ENCODE measurements around the gene MKRN2.

Gene MKRN2

GRCh38 chr3:12591456-12591855, 34.6 kb downstream of the MKRN2 start:
- no peak overlapping the region for H3K4me3 ChIP-seq (ENCODE audit: low read length)
- peaks cover 97% of the 10 kb centered on the region for H3K36me3 ChIP-seq (ENCODE audit: insufficient read depth, low read depth, low read length)
- H3K27me3 ChIP-seq (ENCODE audit: insufficient read depth, low read length), result no peaks in the 10 kb centered on the region
- no peak overlapping the region for H3K9ac ChIP-seq (ENCODE audit: low read depth, low read length)
- no peak overlapping the region for H3K27ac ChIP-seq (ENCODE audit: low read length)
- no peaks in the 10 kb centered on the region for H3K4me1 ChIP-seq (ENCODE audit: insufficient read depth, low read length)
- no peaks in the 10 kb centered on the region for H3K9me3 ChIP-seq (ENCODE audit: insufficient read depth, low read depth, low read length)

DNA sequence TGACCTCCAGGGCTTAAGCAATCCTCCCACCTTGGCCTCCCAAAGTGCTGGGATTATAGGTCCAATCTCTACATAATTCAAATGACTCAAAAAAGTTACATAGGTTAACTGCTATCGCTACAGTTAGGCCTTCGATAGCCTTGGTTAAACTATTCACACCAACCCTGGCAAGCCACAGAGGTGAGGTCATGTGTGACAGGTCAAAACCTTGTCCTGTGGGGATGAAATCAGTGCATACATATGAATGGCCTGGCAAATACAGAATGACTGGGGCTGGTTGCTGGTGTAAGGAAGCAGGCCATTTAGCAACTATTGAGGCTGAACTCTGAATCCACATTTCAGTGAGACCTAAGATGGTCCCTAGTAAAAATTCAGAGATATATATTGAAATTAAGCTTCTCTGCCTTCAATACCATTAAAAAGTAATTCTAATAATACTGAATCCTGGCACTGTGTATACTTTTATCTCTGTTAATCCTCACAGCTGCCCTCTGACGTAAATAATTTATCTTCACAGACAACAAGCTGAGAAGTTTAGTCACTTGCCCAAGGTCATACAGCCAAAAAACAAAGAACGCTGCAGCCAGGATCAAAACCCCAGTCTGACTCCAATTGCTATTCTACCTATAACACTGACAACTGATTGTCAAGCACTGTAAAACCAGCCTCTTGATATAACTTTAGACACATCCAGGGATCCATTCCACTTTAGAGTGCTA, 35.3 kb downstream of the MKRN2 start:
- no peak overlapping the region for H3K9ac ChIP-seq (ENCODE audit: low read depth, low read length)

DNA sequence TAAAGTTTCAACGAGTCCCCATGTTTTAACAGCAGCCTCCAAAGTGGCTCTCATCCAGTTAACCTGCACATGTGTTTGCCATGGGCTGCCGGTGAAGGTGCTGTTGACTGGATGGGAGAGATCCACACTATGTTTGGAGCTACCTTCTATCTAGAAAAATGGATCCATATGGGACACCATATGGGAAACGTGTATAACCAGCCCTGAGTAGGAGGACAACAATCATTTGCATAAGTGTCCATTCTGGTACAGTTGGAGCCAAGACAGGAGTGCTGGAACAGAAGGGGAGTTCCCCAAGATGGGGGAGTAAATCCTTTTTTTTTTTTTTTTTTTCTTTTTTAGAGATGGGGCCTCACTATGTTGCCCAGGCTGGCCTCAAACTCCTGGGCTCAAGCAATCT, 36.6 kb downstream of the MKRN2 start:
- Histone ChIP-seq H3K4me3 (ENCODE audit: low read length) (no peak overlapping the region), H3K9ac (ENCODE audit: low read depth, low read length) (no peak overlapping the region), H3K9me3 (ENCODE audit: insufficient read depth, low read depth, low read length) (no peaks in the 10 kb centered on the region), H3K27me3 (ENCODE audit: insufficient read depth, low read length) (no peaks in the 10 kb centered on the region), H3K36me3 (ENCODE audit: insufficient read depth, low read depth, low read length) (peaks cover 96% of the 10 kb centered on the region), H3K4me1 (ENCODE audit: insufficient read depth, low read length) (no peaks in the 10 kb centered on the region), H3K27ac (ENCODE audit: low read length) (no peak overlapping the region)

More for the DNA sequence above, 35.3 kb downstream of the MKRN2 start:
- Histone ChIP-seq H3K27ac (ENCODE audit: low read length) (no peak overlapping the region), H3K4me1 (ENCODE audit: insufficient read depth, low read length) (no peaks in the 10 kb centered on the region), H3K9me3 (ENCODE audit: insufficient read depth, low read depth, low read length) (no peaks in the 10 kb centered on the region), H3K36me3 (ENCODE audit: insufficient read depth, low read depth, low read length) (peaks cover 96% of the 10 kb centered on the region), H3K27me3 (ENCODE audit: insufficient read depth, low read length) (no peaks in the 10 kb centered on the region), H3K4me3 (ENCODE audit: low read length) (no peak overlapping the region)

GRCh38 chr3:12598890-12599289, 42.0 kb downstream of the MKRN2 start:
- H3K27me3 ChIP-seq (ENCODE audit: insufficient read depth, low read length), result no peaks in the 10 kb centered on the region
- H3K9ac ChIP-seq (ENCODE audit: low read depth, low read length), result no peak overlapping the region
- peaks cover 95% of the 10 kb centered on the region for H3K36me3 ChIP-seq (ENCODE audit: insufficient read depth, low read depth, low read length)
- H3K9me3 ChIP-seq (ENCODE audit: insufficient read depth, low read depth, low read length), result no peaks in the 10 kb centered on the region
- no peak overlapping the region for H3K27ac ChIP-seq (ENCODE audit: low read length)
- H3K4me3 ChIP-seq (ENCODE audit: low read length), result no peak overlapping the region
- no peaks in the 10 kb centered on the region for H3K4me1 ChIP-seq (ENCODE audit: insufficient read depth, low read length)

DNA sequence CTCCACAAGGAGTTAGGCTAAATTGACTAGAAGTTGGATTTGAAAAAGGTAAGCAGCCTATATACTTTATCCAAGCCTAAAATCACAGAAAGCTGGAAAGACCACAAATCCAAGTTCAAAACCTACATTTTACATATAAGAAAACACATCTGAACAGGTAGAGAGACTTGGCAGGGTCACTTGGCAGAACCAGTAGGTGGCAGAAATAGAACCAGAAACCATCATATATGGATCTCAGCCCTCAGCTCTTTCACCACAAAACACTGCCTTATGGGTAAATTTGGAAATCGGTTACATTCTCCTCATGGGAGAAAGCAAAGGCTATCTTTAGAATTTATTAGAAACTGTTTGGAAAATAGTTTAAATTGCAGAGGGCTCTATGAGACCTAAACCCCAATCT, 44.2 kb downstream of the MKRN2 start:
- peaks cover 95% of the 10 kb centered on the region for H3K36me3 ChIP-seq (ENCODE audit: insufficient read depth, low read depth, low read length)

DNA sequence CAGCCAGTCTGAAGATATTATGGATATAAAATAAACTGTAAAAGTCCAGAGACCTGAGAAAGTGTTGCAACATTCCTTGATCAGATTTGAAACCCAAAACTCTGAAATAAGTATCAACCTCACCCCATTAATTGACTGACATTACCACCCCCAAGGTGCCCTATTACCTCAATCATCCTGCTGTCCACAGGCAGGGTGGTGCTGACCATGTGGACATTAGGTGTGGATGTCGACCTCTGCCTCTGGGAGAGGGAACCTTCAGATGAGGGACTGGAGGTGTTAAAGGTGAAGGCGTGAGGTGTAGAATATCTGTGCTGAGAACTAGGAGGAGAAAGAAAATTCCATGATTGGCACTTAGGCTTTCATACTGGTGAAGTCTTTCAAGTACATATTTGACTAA, 47.1 kb downstream of the MKRN2 start:
- Histone ChIP-seq H3K9ac (ENCODE audit: low read depth, low read length) (no peak overlapping the region), H3K27me3 (ENCODE audit: insufficient read depth, low read length) (no peaks in the 10 kb centered on the region), H3K9me3 (ENCODE audit: insufficient read depth, low read depth, low read length) (no peaks in the 10 kb centered on the region), H3K4me3 (ENCODE audit: low read length) (no peak overlapping the region), H3K27ac (ENCODE audit: low read length) (no peak overlapping the region), H3K4me1 (ENCODE audit: insufficient read depth, low read length) (no peaks in the 10 kb centered on the region), H3K36me3 (ENCODE audit: insufficient read depth, low read depth, low read length) (peaks cover 94% of the 10 kb centered on the region)

More for the DNA sequence above, 44.2 kb downstream of the MKRN2 start:
- Histone ChIP-seq H3K9ac (ENCODE audit: low read depth, low read length) (no peak overlapping the region), H3K27ac (ENCODE audit: low read length) (no peak overlapping the region), H3K4me3 (ENCODE audit: low read length) (no peak overlapping the region), H3K9me3 (ENCODE audit: insufficient read depth, low read depth, low read length) (no peaks in the 10 kb centered on the region), H3K27me3 (ENCODE audit: insufficient read depth, low read length) (no peaks in the 10 kb centered on the region), H3K4me1 (ENCODE audit: insufficient read depth, low read length) (no peaks in the 10 kb centered on the region)

DNA sequence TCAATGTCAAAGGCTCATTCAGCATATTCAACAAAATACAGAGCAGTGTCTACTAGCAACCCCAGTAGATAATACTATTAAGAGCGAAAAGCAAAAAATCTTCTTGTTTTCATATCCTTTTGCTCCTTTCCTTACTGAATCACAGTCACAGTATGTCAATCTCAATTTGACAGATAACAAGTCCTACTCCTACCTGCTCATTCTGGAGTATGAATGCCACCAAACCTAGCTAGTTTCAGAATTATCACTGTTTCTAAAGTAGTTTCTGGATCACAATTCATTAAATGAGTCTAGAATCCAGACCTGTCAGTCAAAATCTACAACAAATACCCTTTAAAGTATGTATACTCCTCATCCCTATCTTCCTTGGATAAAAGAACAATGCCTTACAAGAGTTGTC, 51.5 kb downstream of the MKRN2 start:
- Histone ChIP-seq H3K36me3 (ENCODE audit: insufficient read depth, low read depth, low read length) (peaks cover 83% of the 10 kb centered on the region), H3K4me1 (ENCODE audit: insufficient read depth, low read length) (no peaks in the 10 kb centered on the region), H3K9ac (ENCODE audit: low read depth, low read length) (no peak overlapping the region)

DNA sequence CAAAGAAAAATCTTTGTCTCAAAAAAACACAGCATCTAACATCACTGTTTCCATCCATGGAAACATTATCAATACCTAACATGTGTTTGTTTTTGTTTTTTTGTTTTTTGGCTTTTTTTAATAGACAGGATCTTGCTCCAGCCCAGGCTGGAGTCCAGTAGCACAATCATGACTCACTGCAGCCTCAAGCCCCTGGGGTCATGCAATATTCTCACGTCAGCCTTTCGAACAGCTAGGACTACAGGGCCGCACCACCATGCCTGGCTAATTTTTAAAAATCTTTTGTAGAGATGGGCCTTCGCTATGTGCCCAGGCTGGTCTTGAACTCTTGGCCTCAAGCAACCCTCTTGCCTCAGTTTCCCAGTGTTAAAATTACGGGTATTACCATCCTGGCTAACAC, 54.2 kb downstream of the MKRN2 start:
- no peak overlapping the region for H3K4me3 ChIP-seq (ENCODE audit: low read length)
- H3K27ac ChIP-seq (ENCODE audit: low read length), result no peak overlapping the region
- H3K27me3 ChIP-seq (ENCODE audit: insufficient read depth, low read length), result no peaks in the 10 kb centered on the region
- H3K36me3 ChIP-seq (ENCODE audit: insufficient read depth, low read depth, low read length), result peaks cover 72% of the 10 kb centered on the region
- no peaks in the 10 kb centered on the region for H3K4me1 ChIP-seq (ENCODE audit: insufficient read depth, low read length)
- no peak overlapping the region for H3K9ac ChIP-seq (ENCODE audit: low read depth, low read length)
- no peaks in the 10 kb centered on the region for H3K9me3 ChIP-seq (ENCODE audit: insufficient read depth, low read depth, low read length)

More for the DNA sequence above, 51.5 kb downstream of the MKRN2 start:
- H3K9me3 ChIP-seq (ENCODE audit: insufficient read depth, low read depth, low read length), result no peaks in the 10 kb centered on the region
- H3K27ac ChIP-seq (ENCODE audit: low read length), result no peak overlapping the region
- no peaks in the 10 kb centered on the region for H3K27me3 ChIP-seq (ENCODE audit: insufficient read depth, low read length)
- no peak overlapping the region for H3K4me3 ChIP-seq (ENCODE audit: low read length)

DNA sequence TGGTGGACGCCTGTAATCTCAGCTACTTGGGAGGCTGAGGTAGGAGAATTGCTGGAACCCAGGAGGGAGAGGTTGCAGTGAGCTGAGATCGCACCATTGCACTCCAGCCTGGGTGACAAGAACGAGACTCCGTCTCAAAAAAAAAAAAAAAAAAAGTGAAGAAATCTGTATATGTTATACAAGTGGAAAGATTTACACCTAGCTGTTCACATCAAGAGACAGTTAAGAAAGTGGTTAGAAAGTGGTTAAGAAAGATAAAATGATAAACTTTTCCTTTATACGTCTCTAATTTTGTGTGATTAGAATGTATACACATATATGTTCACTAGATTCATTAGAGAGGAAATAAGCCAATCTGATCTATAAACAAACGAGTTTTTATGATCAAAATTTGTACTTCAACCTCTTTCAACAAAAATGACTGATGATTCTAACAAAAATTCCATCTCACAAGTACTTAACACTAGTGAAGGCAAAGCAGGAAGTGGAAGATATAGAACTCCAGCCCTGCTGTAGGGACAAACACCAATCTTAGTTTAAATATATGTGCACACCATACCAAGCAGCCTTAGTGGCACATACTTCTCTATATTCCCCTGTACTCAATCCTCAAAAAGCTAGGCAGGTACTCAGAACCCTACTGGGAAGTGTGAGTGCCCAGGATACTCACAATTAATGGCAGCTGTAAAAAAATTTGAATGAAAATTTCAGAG, 55.8 kb downstream of the MKRN2 start:
- no peak overlapping the region for H3K4me3 ChIP-seq (ENCODE audit: low read length)
- no peaks in the 10 kb centered on the region for H3K4me1 ChIP-seq (ENCODE audit: insufficient read depth, low read length)
- H3K9ac ChIP-seq (ENCODE audit: low read depth, low read length), result no peak overlapping the region
- no peaks in the 10 kb centered on the region for H3K27me3 ChIP-seq (ENCODE audit: insufficient read depth, low read length)
- H3K27ac ChIP-seq (ENCODE audit: low read length), result no peak overlapping the region
- H3K36me3 ChIP-seq (ENCODE audit: insufficient read depth, low read depth, low read length), result peaks cover 74% of the 10 kb centered on the region
- H3K9me3 ChIP-seq (ENCODE audit: insufficient read depth, low read depth, low read length), result no peaks in the 10 kb centered on the region

- Histone ChIP-seq H3K9ac (ENCODE audit: low read depth, low read length) (no peak overlapping the region), H3K27ac (ENCODE audit: low read length) (no peak overlapping the region), H3K4me1 (ENCODE audit: insufficient read depth, low read length) (no peaks in the 10 kb centered on the region), H3K36me3 (ENCODE audit: insufficient read depth, low read depth, low read length) (peaks cover 74% of the 10 kb centered on the region), H3K27me3 (ENCODE audit: insufficient read depth, low read length) (no peaks in the 10 kb centered on the region), H3K4me3 (ENCODE audit: low read length) (no peak overlapping the region), H3K9me3 (ENCODE audit: insufficient read depth, low read depth, low read length) (no peaks in the 10 kb centered on the region)
These were observed 56.4 kb downstream of the MKRN2 start for GRCh38 chr3:12613250-12613649.

DNA sequence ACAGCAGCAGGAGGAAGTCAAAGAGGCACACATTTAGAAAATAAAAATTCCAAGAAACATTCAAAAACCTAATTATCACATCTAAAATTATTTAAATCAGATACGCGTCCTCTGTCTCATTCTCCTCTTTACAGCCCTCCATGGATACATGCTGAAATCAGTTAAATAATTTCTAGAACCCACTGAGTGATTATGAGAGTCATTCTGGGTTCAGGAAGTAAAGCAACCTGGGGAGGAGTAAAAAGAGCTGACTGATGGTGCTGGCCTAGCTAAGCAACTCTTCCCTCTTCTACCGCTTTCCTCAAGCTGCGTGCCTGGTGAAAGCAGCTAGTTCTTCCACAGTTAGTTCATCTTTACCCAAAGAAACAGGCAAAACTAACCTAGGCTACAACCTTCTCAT, 58.4 kb downstream of the MKRN2 start:
- Histone ChIP-seq H3K4me3 (ENCODE audit: low read length) (no peak overlapping the region), H3K27ac (ENCODE audit: low read length) (no peak overlapping the region), H3K9me3 (ENCODE audit: insufficient read depth, low read depth, low read length) (no peaks in the 10 kb centered on the region), H3K36me3 (ENCODE audit: insufficient read depth, low read depth, low read length) (peaks cover 62% of the 10 kb centered on the region), H3K4me1 (ENCODE audit: insufficient read depth, low read length) (no peaks in the 10 kb centered on the region), H3K9ac (ENCODE audit: low read depth, low read length) (no peak overlapping the region), H3K27me3 (ENCODE audit: insufficient read depth, low read length) (no peaks in the 10 kb centered on the region)

- Histone ChIP-seq H3K27ac (ENCODE audit: low read length) (no peak overlapping the region), H3K36me3 (ENCODE audit: insufficient read depth, low read depth, low read length) (peaks cover 41% of the 10 kb centered on the region), H3K9me3 (ENCODE audit: insufficient read depth, low read depth, low read length) (no peaks in the 10 kb centered on the region), H3K4me3 (ENCODE audit: low read length) (no peak overlapping the region), H3K27me3 (ENCODE audit: insufficient read depth, low read length) (no peaks in the 10 kb centered on the region), H3K9ac (ENCODE audit: low read depth, low read length) (no peak overlapping the region), H3K4me1 (ENCODE audit: insufficient read depth, low read length) (no peaks in the 10 kb centered on the region)
These were observed 61.5 kb downstream of the MKRN2 start for GRCh38 chr3:12618426-12618825.

All from iPS-20b (cell line).